ENCODE data around the gene RBL1. TPM values are rescaled to one million over a fixed set of nuclear protein-coding genes. Genes with fewer than 3 reads are reported as not detected.
"Not testable (repeated sequence)": the region's sequence is repeated elsewhere in the genome, so short reads cannot be mapped to it uniquely, and the experiment has no call there.

RBL1 gene
- total RNA-seq, 1 donor from 2014 or later, result 3.4 TPM

DNA sequence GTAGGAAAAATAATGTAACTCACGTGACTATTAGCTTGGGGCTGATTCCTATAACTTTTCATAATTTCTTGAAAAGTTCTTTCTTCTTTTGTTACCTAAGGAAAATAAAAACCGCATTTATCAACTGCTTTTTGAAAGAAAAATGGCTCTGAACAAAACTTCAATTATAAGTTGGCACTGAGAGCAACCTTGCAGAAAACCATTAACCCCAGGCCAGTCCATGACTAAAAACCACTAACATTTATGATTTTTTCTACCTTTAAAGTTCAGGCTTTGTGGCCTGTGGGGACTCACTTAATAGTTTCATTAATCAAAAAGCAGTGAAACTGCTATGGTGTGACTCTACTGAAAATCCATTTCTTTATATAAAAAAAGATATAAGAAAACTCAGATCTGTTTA lies 75.2 kb downstream of the RBL1 start:
- Histone ChIP-seq H3K27ac (ENCODE audit: low read depth, low read length) (no peak overlapping the region), H3K9ac (ENCODE audit: low read length) (no peak overlapping the region), H3K4me3 (ENCODE audit: insufficient read depth, low read depth, low read length) (no peak overlapping the region), H3K27me3 (ENCODE audit: insufficient read depth, low read length) (no peaks in the 10 kb centered on the region), H3K36me3 (ENCODE audit: insufficient read depth, low read length) (peaks cover 4% of the 10 kb centered on the region), H3K4me1 (ENCODE audit: insufficient read depth, low read length) (no peaks in the 10 kb centered on the region), H3K79me2 (ENCODE audit: insufficient read depth, low read length) (no peaks in the 10 kb centered on the region), H4K20me1 (ENCODE audit: insufficient read depth, low read length) (no peaks in the 10 kb centered on the region), H3K4me2 (ENCODE audit: low read length) (no peak overlapping the region), H2AFZ (ENCODE audit: low read depth, low read length) (no peak overlapping the region), H3K9me3 (ENCODE audit: insufficient read depth, low read depth, low read length) (no peaks in the 10 kb centered on the region)
- no peak for TF ChIP-seq EZH2 (IDR thresholded peaks at IDR 0.05; ENCODE audit: insufficient read depth, low read length)
- TF ChIP-seq, protein P1, sequence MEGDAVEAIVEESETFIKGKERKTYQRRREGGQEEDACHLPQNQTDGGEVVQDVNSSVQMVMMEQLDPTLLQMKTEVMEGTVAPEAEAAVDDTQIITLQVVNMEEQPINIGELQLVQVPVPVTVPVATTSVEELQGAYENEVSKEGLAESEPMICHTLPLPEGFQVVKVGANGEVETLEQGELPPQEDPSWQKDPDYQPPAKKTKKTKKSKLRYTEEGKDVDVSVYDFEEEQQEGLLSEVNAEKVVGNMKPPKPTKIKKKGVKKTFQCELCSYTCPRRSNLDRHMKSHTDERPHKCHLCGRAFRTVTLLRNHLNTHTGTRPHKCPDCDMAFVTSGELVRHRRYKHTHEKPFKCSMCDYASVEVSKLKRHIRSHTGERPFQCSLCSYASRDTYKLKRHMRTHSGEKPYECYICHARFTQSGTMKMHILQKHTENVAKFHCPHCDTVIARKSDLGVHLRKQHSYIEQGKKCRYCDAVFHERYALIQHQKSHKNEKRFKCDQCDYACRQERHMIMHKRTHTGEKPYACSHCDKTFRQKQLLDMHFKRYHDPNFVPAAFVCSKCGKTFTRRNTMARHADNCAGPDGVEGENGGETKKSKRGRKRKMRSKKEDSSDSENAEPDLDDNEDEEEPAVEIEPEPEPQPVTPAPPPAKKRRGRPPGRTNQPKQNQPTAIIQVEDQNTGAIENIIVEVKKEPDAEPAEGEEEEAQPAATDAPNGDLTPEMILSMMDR (IDR thresholded peaks at IDR 0.05; ENCODE audit: insufficient read depth, low read depth, low read length), result no peak
- DNase-seq (ENCODE audit: low read depth), result peak; percentile 4
- no peaks in the 10 kb centered on the region for H3K9me3 Mint-ChIP-seq (ENCODE audit: unreplicated experiment)
- H3K36me3 Mint-ChIP-seq (ENCODE audit: low read depth, unreplicated experiment), result no peaks in the 10 kb centered on the region
- H3K4me1 Mint-ChIP-seq (ENCODE audit: low read depth, unreplicated experiment), result no peaks in the 10 kb centered on the region
- no peak overlapping the region for H3K27ac Mint-ChIP-seq (ENCODE audit: unreplicated experiment)
- FAIRE-seq, result no peak
- H3K4me3 Mint-ChIP-seq (ENCODE audit: unreplicated experiment), result no peak overlapping the region
- H3K27me3 Mint-ChIP-seq (ENCODE audit: low read depth, unreplicated experiment), result no peaks in the 10 kb centered on the region

DNA sequence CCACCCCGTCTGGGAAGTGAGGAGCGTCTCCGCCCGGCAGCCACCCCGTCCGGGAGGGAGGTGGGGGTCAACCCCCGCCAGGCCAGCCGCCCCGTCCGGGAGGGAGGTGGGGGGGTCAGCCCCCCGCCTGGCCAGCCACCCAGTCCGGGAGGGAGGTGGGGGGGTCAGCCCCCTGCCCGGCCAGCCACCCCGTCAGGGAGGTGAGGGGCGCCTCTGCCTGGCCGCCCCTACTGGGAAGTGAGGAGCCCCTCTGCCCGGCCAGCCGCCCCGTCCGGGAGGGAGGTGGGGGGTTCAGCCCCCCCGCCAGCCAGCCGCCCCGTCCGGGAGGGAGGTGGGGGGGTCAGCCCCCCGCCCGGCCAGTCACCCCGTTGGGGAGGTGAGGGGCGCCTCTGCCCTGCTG lies 83.2 kb downstream of the RBL1 start:
- not testable (repeated sequence) for H3K36me3 ChIP-seq (ENCODE audit: insufficient read depth, low read length); H3K4me3 Mint-ChIP-seq (ENCODE audit: unreplicated experiment); H3K4me2 ChIP-seq (ENCODE audit: low read length); H3K36me3 Mint-ChIP-seq (ENCODE audit: low read depth, unreplicated experiment); H3K9ac ChIP-seq (ENCODE audit: low read length); H2AFZ ChIP-seq (ENCODE audit: low read depth, low read length); H3K4me3 ChIP-seq (ENCODE audit: insufficient read depth, low read depth, low read length); H3K9me3 ChIP-seq (ENCODE audit: insufficient read depth, low read depth, low read length); DNase-seq (ENCODE audit: low read depth); H3K4me1 ChIP-seq (ENCODE audit: insufficient read depth, low read length); H3K4me1 Mint-ChIP-seq (ENCODE audit: low read depth, unreplicated experiment); H3K9me3 Mint-ChIP-seq (ENCODE audit: unreplicated experiment); H3K27me3 Mint-ChIP-seq (ENCODE audit: low read depth, unreplicated experiment); H3K27ac ChIP-seq (ENCODE audit: low read depth, low read length); FAIRE-seq; H3K79me2 ChIP-seq (ENCODE audit: insufficient read depth, low read length); H3K27ac Mint-ChIP-seq (ENCODE audit: unreplicated experiment); H4K20me1 ChIP-seq (ENCODE audit: insufficient read depth, low read length); H3K27me3 ChIP-seq (ENCODE audit: insufficient read depth, low read length)

DNA sequence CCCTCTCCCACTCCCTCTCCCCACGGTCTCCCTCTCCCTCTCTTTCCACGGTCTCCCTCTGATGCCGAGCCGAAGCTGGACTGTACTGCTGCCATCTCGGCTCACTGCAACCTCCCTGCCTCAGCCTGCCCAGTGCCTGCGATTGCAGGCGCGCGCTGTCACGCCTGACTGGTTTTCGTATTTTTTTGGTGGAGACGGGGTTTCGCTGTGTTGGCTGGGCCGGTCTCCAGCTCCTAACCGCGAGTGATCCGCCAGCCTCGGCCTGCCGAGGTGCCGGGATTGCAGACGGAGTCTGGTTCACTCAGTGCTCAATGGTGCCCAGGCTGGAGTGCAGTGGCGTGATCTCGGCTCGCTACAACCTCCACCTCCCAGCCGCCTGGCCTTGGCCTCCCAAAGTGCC lies 83.9 kb downstream of the RBL1 start:
- not testable (repeated sequence) for H3K4me1 ChIP-seq (ENCODE audit: insufficient read depth, low read length); H3K4me2 ChIP-seq (ENCODE audit: low read length); FAIRE-seq; H3K9ac ChIP-seq (ENCODE audit: low read length); H3K4me1 Mint-ChIP-seq (ENCODE audit: low read depth, unreplicated experiment); H2AFZ ChIP-seq (ENCODE audit: low read depth, low read length); H4K20me1 ChIP-seq (ENCODE audit: insufficient read depth, low read length); H3K4me3 ChIP-seq (ENCODE audit: insufficient read depth, low read depth, low read length); H3K79me2 ChIP-seq (ENCODE audit: insufficient read depth, low read length); H3K27me3 ChIP-seq (ENCODE audit: insufficient read depth, low read length); H3K9me3 ChIP-seq (ENCODE audit: insufficient read depth, low read depth, low read length); H3K27me3 Mint-ChIP-seq (ENCODE audit: low read depth, unreplicated experiment); H3K9me3 Mint-ChIP-seq (ENCODE audit: unreplicated experiment); H3K4me3 Mint-ChIP-seq (ENCODE audit: unreplicated experiment); DNase-seq (ENCODE audit: low read depth); H3K36me3 ChIP-seq (ENCODE audit: insufficient read depth, low read length); H3K27ac ChIP-seq (ENCODE audit: low read depth, low read length); H3K36me3 Mint-ChIP-seq (ENCODE audit: low read depth, unreplicated experiment)
- peak overlapping the region; percentile 18 for H3K27ac Mint-ChIP-seq (ENCODE audit: unreplicated experiment)

DNA sequence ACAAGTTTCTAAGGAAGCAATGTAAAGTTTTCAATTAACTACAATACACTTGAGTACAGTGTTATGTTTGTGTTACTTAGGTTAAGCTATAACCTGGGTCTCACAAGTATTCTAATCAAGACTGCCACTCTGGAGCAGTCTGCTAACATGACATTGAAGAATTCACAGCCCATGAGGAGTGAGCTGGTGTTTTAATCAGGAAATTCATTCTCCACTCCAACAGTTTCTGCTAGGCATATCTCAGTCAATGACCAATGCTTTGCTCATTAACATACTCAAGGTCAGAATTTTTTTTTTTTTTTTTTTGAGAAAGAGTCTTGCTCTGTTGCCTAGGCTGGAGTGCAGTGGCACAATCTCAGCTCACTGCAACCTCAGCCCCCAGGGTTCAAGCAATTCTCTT lies 84.7 kb downstream of the RBL1 start:
- Histone ChIP-seq H3K9ac (ENCODE audit: low read length) (no peak overlapping the region), H3K27ac (ENCODE audit: low read depth, low read length) (no peak overlapping the region), H3K4me2 (ENCODE audit: low read length) (no peak overlapping the region), H3K79me2 (ENCODE audit: insufficient read depth, low read length) (no peaks in the 10 kb centered on the region), H3K36me3 (ENCODE audit: insufficient read depth, low read length) (no peaks in the 10 kb centered on the region), H2AFZ (ENCODE audit: low read depth, low read length) (no peak overlapping the region), H3K27me3 (ENCODE audit: insufficient read depth, low read length) (no peaks in the 10 kb centered on the region), H4K20me1 (ENCODE audit: insufficient read depth, low read length) (no peaks in the 10 kb centered on the region), H3K4me1 (ENCODE audit: insufficient read depth, low read length) (no peaks in the 10 kb centered on the region), H3K4me3 (ENCODE audit: insufficient read depth, low read depth, low read length) (no peak overlapping the region), H3K9me3 (ENCODE audit: insufficient read depth, low read depth, low read length) (no peaks in the 10 kb centered on the region)
- H3K36me3 Mint-ChIP-seq (ENCODE audit: low read depth, unreplicated experiment), result peaks cover 3% of the 10 kb centered on the region
- no peak for TF ChIP-seq EZH2 (IDR thresholded peaks at IDR 0.05; ENCODE audit: insufficient read depth, low read length)
- TF ChIP-seq, protein P1 (IDR thresholded peaks at IDR 0.05; ENCODE audit: insufficient read depth, low read depth, low read length), result no peak
- DNase-seq (ENCODE audit: low read depth), result no peak
- H3K4me3 Mint-ChIP-seq (ENCODE audit: unreplicated experiment), result no peak overlapping the region
- no peak overlapping the region for H3K27ac Mint-ChIP-seq (ENCODE audit: unreplicated experiment)
- FAIRE-seq, result no peak
- no peaks in the 10 kb centered on the region for H3K27me3 Mint-ChIP-seq (ENCODE audit: low read depth, unreplicated experiment)
- no peaks in the 10 kb centered on the region for H3K4me1 Mint-ChIP-seq (ENCODE audit: low read depth, unreplicated experiment)
- H3K9me3 Mint-ChIP-seq (ENCODE audit: unreplicated experiment), result peaks cover 2% of the 10 kb centered on the region

Measured in astrocyte (in vitro differentiated cells and primary cell).